Small intestine (tissue), 7 donors: ENCODE measurements around the gene HNRNPR. TPM values are rescaled to one million over a fixed set of nuclear protein-coding genes. Genes with fewer than 3 reads are reported as not detected.

Source experiments
- DNase-seq, 2 donors: peaks; one replicate each; pipeline versions ENCODE4 v3.0.0 to v3.0.0-alpha.2; 2013
- FAIRE-seq: peaks from 2 replicates; lab custom pipeline; 2012; peaks lifted over from hg19 to GRCh38; lab: Jason Lieb, UNC
- H3K27ac ChIP-seq, 3 donors: one replicate each; pipeline ENCODE4 v1.5.1; 2013; ENCODE audit warnings: low read length in 2 of 3, mild to moderate bottlenecking in 2 of 3, control low read depth in 1 of 3, inconsistent platforms in 1 of 3, low read depth in 1 of 3, moderate library complexity in 1 of 3
- H3K27me3 ChIP-seq, 3 donors: one replicate each; pipeline ENCODE4 v1.6.1; 2013; ENCODE audit warnings: low read length in 3 of 3, inconsistent platforms in 1 of 3; ENCODE audit not compliant: control insufficient read depth in 3 of 3, insufficient read depth in 3 of 3
- H3K36me3 ChIP-seq, 3 donors: one replicate each; pipeline ENCODE4 v1.6.1; 2013; ENCODE audit warnings: low read length in 3 of 3, inconsistent platforms in 1 of 3, low read depth in 1 of 3, mild to moderate bottlenecking in 1 of 3, moderate library complexity in 1 of 3; ENCODE audit not compliant: control insufficient read depth in 3 of 3, insufficient read depth in 2 of 3
- H3K4me1 ChIP-seq, 3 donors: one replicate each; pipeline ENCODE4 v1.6.1; 2013; ENCODE audit warnings: low read length in 2 of 3, inconsistent platforms in 1 of 3, low read depth in 1 of 3, mild to moderate bottlenecking in 1 of 3, moderate library complexity in 1 of 3; ENCODE audit not compliant: control insufficient read depth in 3 of 3, insufficient read depth in 2 of 3
- H3K4me3 ChIP-seq, 3 donors: one replicate each; pipeline ENCODE4 v1.5.1; 2013; ENCODE audit warnings: low read length in 3 of 3, control low read depth in 1 of 3, inconsistent platforms in 1 of 3, low read depth in 1 of 3, mild to moderate bottlenecking in 1 of 3, moderate library complexity in 1 of 3
- H3K9me3 ChIP-seq, 2 donors: one replicate each; pipeline ENCODE4 v1.6.1; 2013; ENCODE audit warnings: low read depth in 1 of 2, low read length in 1 of 2; ENCODE audit not compliant: control insufficient read depth in 2 of 2, insufficient read depth in 1 of 2
- WGBS, 3 donors: extraction: QIAGEN DNeasy Blood & Tissue Kit; methylation state at CpG; one replicate each; pipeline ENCODE4 v1.1.7; 2013; 5-methylcytosine and 5-hydroxymethylcytosine counted together
- polyA plus RNA-seq, 4 donors: library from polyadenylated mRNA; stranded (reverse) in 3 of 4; unstranded in 1 of 4; fragments of 200-250 nt in 3 of 4; fragments of 120-200 nt in 1 of 4; gene quantifications; one replicate each; pipeline versions ENCODE4 v1.2.1 to v1.2.3, GENCODE V29; 2013
- donor health status: healthy with polysubstance abuse.
- donor health status: control.
- donor health status: control.
- donor health status: Bipolar disorder and iron deficiency.
- donor health status: healthy.

HNRNPR gene
- polyA plus RNA-seq, 4 donors, result 47.8 to 148 (median 78.2) TPM

DNA sequence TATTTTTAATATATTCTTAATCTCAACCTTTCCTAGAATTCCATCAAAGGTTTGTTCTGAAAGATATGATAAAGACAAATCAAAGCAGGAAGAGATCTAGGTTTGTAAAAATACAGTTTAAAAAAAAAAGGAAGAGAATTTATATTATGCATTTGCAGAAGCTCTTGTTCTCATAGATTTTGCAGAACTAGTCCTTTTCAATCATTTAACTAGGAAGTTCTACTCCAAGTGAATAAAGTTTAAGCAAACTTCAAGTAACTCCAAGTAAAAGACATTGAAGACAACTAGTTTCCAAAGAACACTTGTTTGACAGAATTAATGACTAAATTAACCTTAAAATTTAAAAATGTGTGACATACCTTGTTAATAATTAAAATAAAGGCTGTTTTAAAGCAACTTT lies 55.9 kb downstream of the HNRNPR start:
- H3K4me1 ChIP-seq, result no peaks in the 10 kb centered on the region
- H3K27me3 ChIP-seq, result no peaks in the 10 kb centered on the region
- H3K4me3 ChIP-seq, result no peak overlapping the region
- H3K36me3 ChIP-seq, result peaks cover 2 to 7% (median 5%) of the 10 kb centered on the region in 3 donors
- no peak for FAIRE-seq
- no peaks in the 10 kb centered on the region for H3K9me3 ChIP-seq
- no peak for DNase-seq
- no peak overlapping the region for H3K27ac ChIP-seq

DNA sequence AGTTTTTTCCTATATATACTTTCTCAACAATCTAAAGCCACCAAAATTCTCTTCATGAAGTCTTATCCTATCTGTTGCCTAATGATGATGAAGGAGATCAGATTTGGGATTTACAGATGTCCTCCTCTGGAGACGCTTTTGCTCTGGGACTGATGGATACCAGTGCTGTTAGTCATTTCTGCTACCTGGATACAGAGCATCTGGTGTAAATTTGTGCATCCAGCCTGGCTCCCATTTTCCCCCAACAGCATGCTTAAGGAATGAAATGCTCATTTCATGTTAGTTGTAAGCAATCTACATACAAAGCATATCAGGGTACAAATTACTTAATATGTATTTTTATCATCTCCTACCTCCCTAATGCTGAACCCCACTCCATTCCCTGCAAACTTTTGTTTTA lies 57.7 kb downstream of the HNRNPR start:
- Histone ChIP-seq H3K4me3 (no peak overlapping the region), H3K36me3 (peaks cover 7 to 11% (median 7%) of the 10 kb centered on the region in 3 donors), H3K27ac (no peak overlapping the region), H3K27me3 (no peaks in the 10 kb centered on the region), H3K9me3 (no peaks in the 10 kb centered on the region), H3K4me1 (no peaks in the 10 kb centered on the region)
- DNase-seq (no peak), FAIRE-seq (no peak)
- WGBS, 3 donors, result 95 to 100% (median 97%) methylated on average over 1 of the region's 1 CpG

DNA sequence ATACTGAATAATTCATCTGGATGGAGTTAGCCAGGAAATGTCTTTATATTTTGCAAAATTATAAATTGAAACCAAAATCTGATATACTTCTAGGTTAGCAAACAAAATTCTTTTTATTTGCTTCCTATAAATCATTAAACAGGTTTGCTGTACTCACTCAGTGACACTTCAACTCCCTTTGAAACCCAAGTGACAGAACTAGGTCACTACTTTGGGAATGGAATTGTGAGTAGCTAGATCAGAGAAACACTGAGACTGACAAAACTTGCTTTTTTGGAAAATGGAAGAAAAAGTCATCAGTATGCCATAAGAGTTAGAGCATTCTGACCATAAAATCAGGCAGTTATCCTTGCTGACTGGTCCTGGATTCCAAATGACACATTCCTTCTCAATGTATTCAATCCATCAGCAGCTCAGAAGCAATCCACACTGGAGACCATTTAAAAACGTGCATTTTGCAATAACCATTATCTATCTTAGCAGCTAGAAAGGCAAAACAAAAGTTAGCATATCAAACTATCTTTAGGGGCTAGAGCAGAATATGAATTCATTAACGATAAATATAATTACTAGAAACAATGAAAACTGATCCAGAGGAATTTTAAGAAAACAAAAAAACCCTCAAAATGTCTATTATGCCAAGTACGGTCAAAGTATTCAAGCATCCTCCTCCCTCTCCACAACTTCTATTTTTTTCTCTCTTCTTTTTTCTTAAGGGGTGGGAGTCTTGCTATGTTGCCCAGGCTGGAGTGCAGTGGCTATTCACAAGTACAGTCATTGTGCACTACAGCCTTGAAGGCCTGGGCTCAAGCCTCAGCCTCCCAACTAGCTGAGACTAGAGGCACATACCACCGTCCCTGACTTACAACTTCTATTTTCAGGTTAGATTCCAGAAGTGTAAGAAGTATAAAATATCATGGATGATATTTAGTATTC lies 60.1 kb downstream of the HNRNPR start:
- no peak overlapping the region for H3K27ac ChIP-seq
- WGBS, 3 donors, result 79 to 82% (median 81%) methylated on average over 4 of the region's 4 CpGs
- no peaks in the 10 kb centered on the region for H3K4me1 ChIP-seq
- H3K9me3 ChIP-seq, result no peaks in the 10 kb centered on the region
- H3K4me3 ChIP-seq, result no peak overlapping the region
- FAIRE-seq (no peak), DNase-seq (no peak)
- H3K36me3 ChIP-seq, result peaks cover 8 to 16% (median 11%) of the 10 kb centered on the region in 3 donors
- no peaks in the 10 kb centered on the region for H3K27me3 ChIP-seq

DNA sequence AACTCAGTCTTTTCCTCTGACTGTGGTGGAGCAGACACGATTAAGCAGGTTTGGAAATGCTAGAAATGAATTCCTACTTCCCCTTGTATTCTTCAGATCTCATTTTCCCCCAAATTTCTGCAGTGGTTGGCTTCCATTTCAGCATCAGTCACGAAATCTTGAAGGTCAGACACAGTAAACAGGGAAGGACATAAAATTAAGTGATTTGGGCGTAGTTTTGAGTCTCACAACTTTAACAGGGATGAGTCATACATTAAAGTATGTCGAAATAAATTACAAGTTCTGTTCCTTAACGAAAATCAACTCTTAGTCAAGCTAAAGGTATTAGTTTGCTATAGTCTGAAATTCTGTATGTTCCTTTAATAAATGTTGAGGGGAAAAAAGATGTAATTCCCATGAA lies 61.1 kb downstream of the HNRNPR start:
- peaks cover 5 to 15% (median 13%) of the 10 kb centered on the region in 3 donors for H3K36me3 ChIP-seq
- H3K27me3 ChIP-seq, result no peaks in the 10 kb centered on the region
- H3K4me3 ChIP-seq, result no peak overlapping the region
- H3K27ac ChIP-seq, result no peak overlapping the region
- H3K4me1 ChIP-seq, result no peaks in the 10 kb centered on the region
- no peak for FAIRE-seq
- DNase-seq, result no peak
- H3K9me3 ChIP-seq, result no peaks in the 10 kb centered on the region
- 66 to 69% (median 67%) methylated on average over 5 of the region's 5 CpGs for WGBS, 3 donors

DNA sequence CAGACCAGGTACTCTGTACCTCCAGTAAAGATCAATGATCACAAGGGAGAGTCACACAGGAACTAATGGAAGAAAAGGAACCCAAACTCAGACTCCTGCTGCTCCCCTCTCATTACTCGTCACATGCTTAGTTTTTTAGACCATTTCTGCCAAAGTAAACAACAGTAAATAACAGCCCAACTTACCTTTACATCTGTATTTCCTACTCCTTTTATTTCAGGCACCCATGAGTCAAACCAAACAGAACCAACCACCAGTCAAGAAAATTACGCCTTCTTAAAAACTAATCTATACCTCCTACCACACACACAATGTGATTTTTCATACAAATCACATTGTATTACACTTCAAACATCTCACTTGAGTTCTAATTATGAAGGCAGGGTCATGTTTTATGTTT lies 65.4 kb downstream of the HNRNPR start:
- no peak for FAIRE-seq
- no peak for DNase-seq
- Histone ChIP-seq H3K4me3 (no peak overlapping the region), H3K27me3 (no peaks in the 10 kb centered on the region), H3K36me3 (peaks cover 5 to 12% (median 7%) of the 10 kb centered on the region in 3 donors), H3K4me1 (peaks cover 0 to 3% (median 0%) of the 10 kb centered on the region in 3 donors), H3K9me3 (no peaks in the 10 kb centered on the region), H3K27ac (no peak overlapping the region)
- WGBS, 3 donors, result 76 to 82% (median 76%) methylated on average over 2 of the region's 2 CpGs

DNA sequence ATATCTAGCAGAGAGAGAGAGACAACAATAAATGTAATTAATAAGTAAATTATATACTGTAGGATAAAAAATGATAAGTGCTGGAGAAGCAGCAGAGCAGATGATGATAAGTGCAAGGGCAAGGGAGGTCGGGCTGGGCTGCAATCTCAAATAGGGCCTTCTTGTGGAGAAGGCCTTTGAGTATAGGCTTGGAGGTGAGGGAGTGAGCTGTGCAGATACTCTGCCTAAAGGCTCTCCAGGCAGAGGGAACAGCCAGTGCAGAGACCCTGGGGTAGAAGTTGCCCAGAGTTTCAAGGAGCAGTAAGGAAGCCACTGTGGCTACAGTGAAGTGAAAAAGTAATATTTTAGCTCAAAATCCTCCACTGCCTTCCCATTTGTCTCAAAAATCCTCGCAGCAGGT lies 67.6 kb downstream of the HNRNPR start:
- 67 to 83% (median 67%) methylated on average over 2 of the region's 2 CpGs for WGBS, 3 donors
- DNase-seq, result no peak
- H3K4me3 ChIP-seq, result no peak overlapping the region
- H3K27ac ChIP-seq, result no peak overlapping the region
- H3K9me3 ChIP-seq, result no peaks in the 10 kb centered on the region
- H3K36me3 ChIP-seq, result peaks cover 2 to 7% (median 6%) of the 10 kb centered on the region in 3 donors
- no peaks in the 10 kb centered on the region for H3K27me3 ChIP-seq
- H3K4me1 ChIP-seq, result peaks cover 0 to 3% (median 0%) of the 10 kb centered on the region in 3 donors
- FAIRE-seq, result no peak

DNA sequence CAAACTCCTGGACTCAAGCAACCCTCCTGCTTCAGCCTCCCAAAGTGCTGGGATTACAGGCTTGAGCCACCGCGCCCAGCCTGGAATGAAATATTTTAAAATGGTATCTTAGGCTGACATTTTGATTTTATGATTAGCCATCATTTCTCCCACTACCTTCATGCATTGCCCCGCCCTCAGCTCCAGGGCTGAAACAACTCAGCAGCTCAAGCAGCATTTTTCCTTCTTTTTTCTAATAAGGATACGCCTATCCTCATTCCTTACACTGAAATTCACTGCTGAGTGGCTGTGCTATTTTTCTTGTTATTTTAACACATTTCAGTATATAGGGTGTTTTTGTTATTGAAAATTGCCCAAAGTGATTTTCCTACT lies 70.0 kb downstream of the HNRNPR start:
- Histone ChIP-seq H3K36me3 (peaks cover 0 to 2% (median 0%) of the 10 kb centered on the region in 3 donors), H3K27ac (no peak overlapping the region), H3K4me1 (peaks cover 0 to 3% (median 0%) of the 10 kb centered on the region in 3 donors), H3K4me3 (no peak overlapping the region), H3K27me3 (no peaks in the 10 kb centered on the region), H3K9me3 (peaks cover 0 to 2% of the 10 kb centered on the region in 2 donors)
- DNase-seq, result no peak
- 79 to 93% (median 92%) methylated on average over 4 of the region's 4 CpGs for WGBS, 3 donors
- no peak for FAIRE-seq

DNA sequence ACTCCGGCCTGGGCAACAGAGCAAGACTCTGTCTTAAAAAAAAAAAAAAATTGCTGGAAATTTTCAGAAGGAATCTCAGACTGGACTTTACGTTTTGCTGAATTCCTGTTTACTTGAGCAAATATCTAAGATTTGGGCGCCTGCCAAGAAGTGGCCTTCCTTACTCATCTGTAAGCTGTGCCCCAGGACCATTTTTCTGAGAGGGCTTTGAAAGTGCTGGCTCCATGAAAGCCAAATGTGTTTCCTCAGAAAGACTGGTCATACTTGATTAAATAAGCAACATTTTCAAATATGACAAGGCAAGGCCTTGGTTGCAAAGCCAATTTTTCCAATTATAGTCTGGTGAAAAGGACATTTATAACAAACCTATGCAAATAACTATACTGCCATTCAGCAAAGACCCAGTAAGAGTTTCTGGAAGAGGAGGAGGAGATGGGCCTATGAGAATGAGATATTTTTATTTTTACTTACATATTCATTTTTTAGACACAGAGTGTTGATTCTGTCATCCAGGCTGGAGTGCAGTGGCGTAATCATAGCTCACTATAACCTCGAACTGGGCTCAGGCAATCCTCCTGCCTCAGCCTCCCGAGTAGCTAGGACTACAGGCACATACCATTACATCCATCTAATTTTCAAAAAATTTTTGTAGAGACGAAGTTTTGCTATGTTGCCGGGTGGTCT lies 70.5 kb downstream of the HNRNPR start:
- Histone ChIP-seq H3K4me1 (peaks cover 0 to 3% (median 0%) of the 10 kb centered on the region in 3 donors), H3K36me3 (peaks cover 0 to 2% (median 0%) of the 10 kb centered on the region in 3 donors), H3K27me3 (no peaks in the 10 kb centered on the region), H3K27ac (no peak overlapping the region), H3K9me3 (peaks cover 0 to 2% of the 10 kb centered on the region in 2 donors), H3K4me3 (no peak overlapping the region)
- no peak for DNase-seq
- WGBS, 3 donors, result 78 to 87% (median 81%) methylated on average over 8 of the region's 8 CpGs
- no peak for FAIRE-seq
